Lung (tissue), 12 donors: ENCODE data around the gene ETNK2. TPM values are rescaled to one million over a fixed set of nuclear protein-coding genes. Genes with fewer than 3 reads are reported as not detected.

Source experiments
- ATAC-seq: fragments of 200-7000 bp; cut with Tn5 transposase; one replicate; pipeline ENCODE4 v1.9.1; 2020; ENCODE audit warnings: moderate number of reproducible peaks; ENCODE audit not compliant: insufficient read depth, low FRiP score
- DNase-seq, 3 donors: peaks; one replicate each; pipeline ENCODE4 v3.0.0-alpha.2; 2013 to 2017
- H3K27ac ChIP-seq, 2 donors: one replicate each; pipeline ENCODE4 v1.5.1; 2013; ENCODE audit warnings: mild to moderate bottlenecking in 2 of 2, moderate library complexity in 2 of 2, control low read depth in 1 of 2, inconsistent platforms in 1 of 2, low read depth in 1 of 2, low read length in 1 of 2
- H3K27me3 ChIP-seq, 3 donors: one replicate each; pipeline ENCODE4 v1.5.1; 2013; ENCODE audit warnings: low read length in 2 of 3; ENCODE audit not compliant: control insufficient read depth in 3 of 3, insufficient read depth in 3 of 3
- H3K36me3 ChIP-seq, 4 donors: one replicate each; pipeline ENCODE4 v1.5.1; 2013; ENCODE audit warnings: low read length in 4 of 4, mild to moderate bottlenecking in 1 of 4, moderate library complexity in 1 of 4; ENCODE audit not compliant: control insufficient read depth in 4 of 4, insufficient read depth in 4 of 4
- H3K4me1 ChIP-seq, 5 donors: one replicate each; pipeline ENCODE4 v1.5.1; 2013; ENCODE audit warnings: low read length in 5 of 5, mild to moderate bottlenecking in 2 of 5, moderate library complexity in 1 of 5; ENCODE audit not compliant: control insufficient read depth in 5 of 5, insufficient read depth in 5 of 5
- H3K4me3 ChIP-seq: one replicate; pipeline ENCODE4 v1.5.1; 2013; ENCODE audit warnings: mild to moderate bottlenecking, control low read depth, moderate library complexity
- H3K9ac ChIP-seq, 2 donors: one replicate each; pipeline ENCODE4 v1.5.1; 2013; ENCODE audit warnings: low read length in 2 of 2, control low read depth in 1 of 2; ENCODE audit not compliant: insufficient read depth in 1 of 2
- H3K9me3 ChIP-seq, 4 donors: one replicate each; pipeline ENCODE4 v1.5.1; 2013; ENCODE audit warnings: low read length in 3 of 4, mild to moderate bottlenecking in 1 of 4, moderate library complexity in 1 of 4; ENCODE audit not compliant: control insufficient read depth in 4 of 4, insufficient read depth in 3 of 4
- CTCF ChIP-seq: IDR thresholded peaks from 2 replicates; pipeline ENCODE4 v1.5.1; 2012; ENCODE audit warnings: mild to moderate bottlenecking; ENCODE audit errors: control extremely low read depth, extremely low read depth
- WGBS, 2 donors: extraction: QIAGEN DNeasy Blood & Tissue Kit; methylation state at CpG; one replicate each; pipeline ENCODE4 v1.1.7; 2013; 5-methylcytosine and 5-hydroxymethylcytosine counted together
- polyA plus RNA-seq, 2 donors: library from polyadenylated mRNA; stranded (reverse); fragments of 200-250 nt; gene quantifications; one replicate each; pipeline ENCODE4 v1.2.1, GENCODE V29; 2013
- total RNA-seq, 2 donors: library from RNA; depleted of rRNA in 1 of 2; stranded (reverse); fragments of >200 nt in 1 of 2; gene quantifications; one replicate each; pipeline ENCODE4 v1.2.1, GENCODE V29; 2014 to 2021
- donor health status: control.
- donor health status: control.
- donor health status: Bipolar disorder and iron deficiency.
- donor health status: healthy.
- donor health status: DM: yes; HTN: yes; CAD: no.

Gene ETNK2
- total and polyA plus RNA-seq, 4 donors = 2.2 to 5.8 (median 3.9) TPM

GRCh38 chr1:204154568-204155255 is 2.9 kb upstream of the ETNK2 start:
- peaks cover 0 to 4% (median 2%) of the 10 kb centered on the region in 5 donors for H3K4me1 ChIP-seq
- DNase-seq = no peak
- TF ChIP-seq CTCF = no peak
- H3K36me3 ChIP-seq = no peaks in the 10 kb centered on the region
- 93 to 94% methylated on average over 15 of the region's 15 CpGs for WGBS, 2 donors
- H3K9me3 ChIP-seq = no peaks in the 10 kb centered on the region
- H3K4me3 ChIP-seq = no peak overlapping the region
- H3K9ac ChIP-seq = no peak overlapping the region
- ATAC-seq = no peak
- no peak overlapping the region for H3K27ac ChIP-seq
- H3K27me3 ChIP-seq = no peaks in the 10 kb centered on the region

DNA sequence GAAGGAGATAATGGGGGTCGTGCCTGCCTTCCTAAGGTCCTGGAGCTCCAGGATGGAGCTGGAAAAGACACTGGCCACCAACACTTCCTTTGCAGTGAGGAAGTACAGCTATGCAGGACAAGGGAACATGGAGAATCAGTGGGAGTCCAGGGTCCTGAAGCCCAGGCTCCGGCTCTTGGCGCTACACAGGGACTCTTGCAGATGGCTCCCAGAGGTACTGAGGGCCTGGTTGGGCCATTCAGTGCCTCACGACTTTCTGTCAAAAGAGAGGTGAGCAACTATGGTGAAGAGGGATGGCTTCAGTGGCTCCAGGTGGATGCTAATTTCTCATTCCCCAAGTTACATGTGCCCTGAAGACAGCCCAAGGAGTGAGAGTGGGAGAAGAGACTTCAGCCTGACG is 1.8 kb upstream of the ETNK2 start:
- DNase-seq (no peak), ATAC-seq (no peak)
- no peak for TF ChIP-seq CTCF
- H3K27me3 ChIP-seq = no peaks in the 10 kb centered on the region
- no peak overlapping the region for H3K4me3 ChIP-seq
- H3K9ac ChIP-seq = no peak overlapping the region
- WGBS, 2 donors = 94 to 95% methylated on average over 5 of the region's 5 CpGs
- H3K4me1 ChIP-seq = peaks cover 0 to 4% (median 2%) of the 10 kb centered on the region in 5 donors
- no peak overlapping the region for H3K27ac ChIP-seq
- no peaks in the 10 kb centered on the region for H3K36me3 ChIP-seq
- no peaks in the 10 kb centered on the region for H3K9me3 ChIP-seq

DNA sequence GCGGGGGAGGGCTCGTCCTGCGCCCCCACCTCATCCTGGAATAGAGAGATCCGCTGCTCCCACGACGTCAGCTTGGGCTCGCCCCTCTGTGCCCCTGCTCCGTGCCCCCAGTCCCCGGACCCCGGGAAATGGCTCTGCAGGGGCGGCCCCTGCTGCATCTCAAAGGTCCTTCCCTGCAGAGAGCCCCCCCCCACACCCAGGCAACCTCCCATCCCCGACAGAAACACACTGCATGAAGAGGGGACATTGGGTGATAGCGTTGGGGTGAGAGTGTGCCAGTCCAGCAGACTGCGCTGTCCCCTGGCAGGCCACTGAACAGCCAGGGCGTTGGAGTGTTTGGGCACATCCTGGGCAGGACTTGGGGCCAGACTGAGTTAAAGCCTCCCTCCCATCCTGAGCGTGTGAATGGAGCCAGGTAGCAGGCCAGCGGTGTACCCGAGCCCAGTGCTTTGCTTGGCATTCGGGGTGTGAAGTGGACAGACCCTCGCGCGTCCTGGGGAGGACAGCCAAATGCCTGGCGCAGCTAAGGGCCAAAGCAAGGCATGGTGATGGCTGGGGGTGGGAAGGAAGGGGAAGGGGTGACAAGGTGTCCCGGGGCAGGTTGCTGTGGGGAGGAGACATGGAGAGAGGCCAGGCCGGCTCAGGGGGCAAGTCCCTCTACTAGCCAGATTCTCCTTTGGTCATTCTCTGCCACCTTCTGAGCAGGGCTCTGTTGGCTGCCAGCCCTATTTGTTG is 633 bp upstream of the ETNK2 start:
- no peaks in the 10 kb centered on the region for H3K27me3 ChIP-seq
- no peak for ATAC-seq
- H3K27ac ChIP-seq = no peak overlapping the region
- no peak for DNase-seq
- no peaks in the 10 kb centered on the region for H3K9me3 ChIP-seq
- peaks cover 0 to 8% (median 3%) of the 10 kb centered on the region in 5 donors for H3K4me1 ChIP-seq
- H3K4me3 ChIP-seq = peak overlapping the region; percentile 9
- WGBS, 2 donors = 29 to 33% methylated on average over 24 to 25 of the region's 25 CpGs
- H3K9ac ChIP-seq = no peak overlapping the region
- H3K36me3 ChIP-seq = no peaks in the 10 kb centered on the region
- no peak for TF ChIP-seq CTCF
